SKM-1 treated with dmso at 0.1 percent for 144 hours (cell line): ENCODE measurements around the gene JSRP1.

Source experiments
- DNase-seq: peaks from one replicate; lab custom pipeline; 2025; ENCODE audit not compliant: unreplicated experiment; lab: John Stamatoyannopoulos, UW

JSRP1 gene

GRCh38 chr19:2247433-2248101 is 8.7 kb downstream of the JSRP1 start:
- DNase-seq: no peak

DNA sequence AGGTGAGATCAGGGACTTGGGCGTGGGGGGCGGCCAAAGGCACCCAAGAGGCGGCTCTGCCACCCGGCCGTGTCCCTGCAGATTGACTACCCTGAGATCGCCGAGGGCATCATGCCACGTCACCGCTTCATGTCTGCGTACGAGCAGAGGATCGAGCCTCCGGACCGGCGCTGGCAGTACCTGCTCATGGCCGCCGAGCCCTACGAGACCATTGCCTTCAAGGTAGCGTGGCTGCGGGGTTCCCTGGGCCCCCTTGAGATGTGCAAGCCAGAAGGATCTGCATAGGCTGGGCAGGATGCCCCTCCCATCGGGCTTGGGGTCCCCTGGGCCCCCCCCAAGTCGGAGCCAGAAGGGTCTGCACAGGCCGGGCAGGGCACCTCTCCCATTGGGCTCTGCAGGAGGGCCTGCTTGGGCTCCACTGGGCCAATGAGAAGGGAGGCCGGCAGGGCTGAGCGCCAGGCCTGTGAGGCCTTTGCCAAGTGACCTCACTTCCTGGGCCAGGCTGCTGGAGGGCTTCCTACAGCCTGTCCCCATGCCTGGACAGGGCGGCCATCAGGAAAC is 9.3 kb downstream of the JSRP1 start:
- DNase-seq: no peak

- no peak for DNase-seq
Observed at GRCh38 chr19:2246014-2246620, 10.1 kb downstream of the JSRP1 start.

GRCh38 chr19:2245273-2245672 is 10.9 kb downstream of the JSRP1 start:
- DNase-seq: no peak

DNA sequence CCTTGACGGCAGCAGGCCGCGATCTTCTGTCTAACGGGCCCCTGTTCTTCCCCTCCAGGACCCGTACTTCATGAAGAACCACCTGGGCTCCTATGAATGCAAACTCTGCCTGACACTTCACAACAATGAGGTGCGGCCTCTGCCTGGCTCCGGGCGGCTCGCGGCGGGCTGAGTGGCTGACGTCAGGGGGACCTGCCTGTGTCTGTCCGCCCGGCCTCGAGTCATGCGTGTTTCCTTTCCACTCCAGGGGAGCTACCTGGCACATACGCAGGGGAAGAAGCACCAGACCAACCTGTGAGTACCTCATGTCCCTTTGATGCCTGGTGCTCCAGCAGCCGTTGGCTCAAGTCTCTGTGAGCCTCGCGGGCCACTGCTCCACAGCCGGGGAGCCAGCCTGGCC is 11.7 kb downstream of the JSRP1 start:
- no peak for DNase-seq

DNA sequence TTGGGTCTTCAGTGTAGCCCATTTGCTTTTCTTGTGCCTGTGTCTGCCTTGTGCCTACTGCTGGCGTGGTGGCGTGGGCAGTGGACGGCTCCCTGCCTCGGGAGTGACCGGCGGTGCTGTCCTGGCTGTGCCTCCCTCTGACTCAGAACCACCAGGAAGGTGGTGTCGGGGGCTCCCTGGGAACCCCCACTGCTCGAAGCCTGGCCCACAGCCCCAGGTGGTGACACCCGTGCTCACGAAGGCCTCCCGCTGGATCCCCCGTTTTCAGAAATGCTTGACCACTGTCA is 12.1 kb downstream of the JSRP1 start:
- no peak for DNase-seq

DNA sequence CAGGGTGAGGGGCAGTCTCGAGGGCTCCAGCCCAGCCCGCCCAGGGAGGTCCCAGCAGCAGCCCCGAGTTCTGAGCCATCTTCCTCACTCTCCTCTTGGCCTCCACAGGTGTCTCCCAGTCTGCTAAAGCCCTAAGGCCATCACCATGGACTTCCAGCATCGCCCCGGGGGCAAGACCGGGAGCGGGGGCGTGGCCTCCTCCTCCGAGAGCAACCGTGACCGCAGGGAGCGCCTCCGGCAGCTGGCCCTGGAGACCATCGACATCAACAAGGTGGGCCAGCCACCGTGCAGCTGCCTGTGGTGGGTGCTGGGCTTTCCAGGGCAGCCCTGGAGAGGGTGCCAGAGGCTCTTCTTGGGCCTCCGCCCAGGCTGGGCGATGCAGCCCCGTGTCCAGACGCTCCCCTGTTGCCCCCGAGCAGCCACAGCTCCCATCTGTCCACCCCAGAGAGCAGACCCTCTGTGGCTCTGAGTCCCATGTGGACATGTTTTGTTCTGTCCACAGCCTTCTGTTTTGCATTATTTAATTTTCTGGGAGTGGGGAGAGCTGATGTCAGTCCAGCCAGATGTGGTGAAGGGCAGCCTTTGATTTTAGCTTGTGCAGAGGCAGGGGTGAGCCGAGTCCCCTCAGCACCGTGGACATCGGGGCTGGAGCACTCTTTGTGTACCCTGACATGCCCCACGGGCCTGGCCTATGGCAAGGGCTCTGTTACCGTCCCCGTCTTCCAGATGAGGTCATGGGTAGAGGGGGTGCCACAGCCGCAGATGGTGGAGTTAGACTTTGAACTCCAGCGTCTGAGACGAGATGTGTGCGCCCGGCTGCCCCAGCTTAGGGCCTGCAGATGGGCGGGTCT is 12.7 kb downstream of the JSRP1 start:
- no peak for DNase-seq

- no peak for DNase-seq
Observed at GRCh38 chr19:2242816-2243215, 13.4 kb downstream of the JSRP1 start.

GRCh38 chr19:2242092-2242537 is 14.1 kb downstream of the JSRP1 start:
- DNase-seq: no peak

DNA sequence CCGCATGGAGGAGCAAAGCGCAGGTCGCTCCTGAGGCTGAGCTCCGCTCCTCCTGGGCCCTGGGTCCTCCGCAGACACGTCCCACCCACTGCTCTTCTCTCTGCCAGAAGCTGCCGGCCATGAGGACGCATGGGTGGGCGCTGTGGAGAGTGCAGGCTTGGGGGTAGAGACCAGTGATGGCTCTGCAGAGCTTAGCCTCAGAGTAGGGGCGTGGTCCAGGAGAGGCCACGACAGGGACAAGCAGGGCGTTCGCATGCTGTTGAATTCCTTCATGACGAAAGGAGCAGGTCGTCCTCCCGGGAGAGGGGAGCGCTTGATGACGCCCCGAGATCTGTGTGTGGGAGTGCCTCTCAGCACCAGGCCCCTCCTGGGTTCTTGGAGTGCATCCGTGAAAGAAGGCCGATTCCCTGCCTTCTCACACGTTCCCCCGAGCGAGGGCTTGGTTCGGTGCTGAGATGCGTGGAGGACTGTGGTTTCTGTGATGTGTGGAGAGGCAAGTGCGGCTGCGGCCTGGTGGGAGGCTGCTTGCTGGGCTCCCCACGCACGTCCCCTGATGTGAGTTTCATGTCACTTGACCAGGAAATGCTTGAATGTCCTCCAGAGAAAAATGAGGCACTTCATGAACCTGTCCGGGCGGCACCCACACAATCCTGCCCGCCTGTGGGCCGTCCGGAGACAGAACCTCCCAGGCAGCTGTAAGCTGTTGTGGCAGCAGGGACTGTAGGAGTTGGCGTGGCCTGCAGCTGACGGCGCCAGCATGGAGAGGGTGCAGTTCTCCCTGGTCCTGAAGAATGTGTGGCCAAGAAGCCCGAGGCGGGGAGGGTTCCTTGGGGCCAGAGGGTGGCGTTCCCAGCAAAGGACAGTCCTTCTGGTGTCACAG is 15.1 kb downstream of the JSRP1 start:
- DNase-seq: no peak

- no peak for DNase-seq
Observed at GRCh38 chr19:2239771-2240770, 16.1 kb downstream of the JSRP1 start.

GRCh38 chr19:2239173-2239572 is 17.0 kb downstream of the JSRP1 start:
- no peak for DNase-seq

DNA sequence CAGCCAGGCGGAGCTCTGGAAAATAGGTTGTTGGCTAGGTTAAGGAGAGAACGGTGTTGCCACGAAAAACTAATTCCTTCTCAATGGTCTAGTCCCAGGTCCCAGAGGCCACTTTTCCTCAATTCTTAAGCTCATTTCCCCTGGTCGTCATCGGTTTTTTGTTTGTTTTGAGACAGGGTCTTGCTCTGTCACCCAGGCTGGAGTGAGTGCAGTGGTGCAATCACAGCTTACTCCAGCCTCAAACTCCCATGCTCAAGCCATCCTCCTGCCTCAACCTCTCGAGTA is 18.4 kb downstream of the JSRP1 start:
- DNase-seq: no peak

GRCh38 chr19:2237051-2237868 is 19.0 kb downstream of the JSRP1 start:
- DNase-seq: no peak

- DNase-seq: peak; percentile 98
Observed at GRCh38 chr19:2236314-2237050, 19.7 kb downstream of the JSRP1 start, which contains the start of the genes PLEKHJ1 and SF3A2. TSS of gene PLEKHJ1 (minus strand) at chr19:2236329. CDS start at chr19:2236248, 81 bp downstream. TSS of gene SF3A2 (plus strand) at chr19:2236824. CDS start at chr19:2243419, 6,595 bp downstream.

GRCh38 chr19:2236064-2236313 is 20.2 kb downstream of the JSRP1 start:
- no peak for DNase-seq

DNA sequence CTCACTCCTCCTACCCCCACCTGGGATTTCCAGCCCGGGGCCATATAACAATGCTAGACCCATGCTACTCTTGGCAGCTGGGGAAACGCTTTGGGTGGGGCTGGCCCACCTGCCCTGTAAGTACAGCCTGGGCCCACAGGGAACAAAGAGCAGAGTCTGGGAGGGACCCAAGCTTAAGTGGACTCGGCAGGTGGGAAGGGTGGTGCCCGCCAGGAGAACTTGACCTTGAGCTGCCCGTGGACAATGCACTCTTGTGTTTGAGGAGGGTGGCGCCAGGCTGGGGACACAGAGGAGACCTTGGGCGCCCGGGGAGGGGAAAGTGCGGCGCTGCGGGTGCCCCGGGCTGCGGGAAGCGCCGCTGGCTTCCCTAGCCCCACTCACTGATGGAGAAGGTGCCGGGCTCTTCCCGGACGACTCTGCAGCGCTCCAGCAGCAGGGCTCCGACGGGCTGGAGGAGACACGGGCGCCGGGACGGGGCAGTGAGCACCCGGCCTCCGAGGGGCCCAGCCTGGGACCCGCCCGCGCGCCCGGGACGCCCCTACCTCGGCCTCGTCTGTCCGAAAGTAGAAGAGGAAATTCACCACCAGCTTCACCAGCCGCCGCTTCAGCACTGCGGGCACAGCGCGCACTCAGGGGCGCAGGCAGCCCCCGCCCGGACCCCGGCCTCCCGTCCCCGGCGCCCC is 20.7 kb downstream of the JSRP1 start:
- no peak for DNase-seq

DNA sequence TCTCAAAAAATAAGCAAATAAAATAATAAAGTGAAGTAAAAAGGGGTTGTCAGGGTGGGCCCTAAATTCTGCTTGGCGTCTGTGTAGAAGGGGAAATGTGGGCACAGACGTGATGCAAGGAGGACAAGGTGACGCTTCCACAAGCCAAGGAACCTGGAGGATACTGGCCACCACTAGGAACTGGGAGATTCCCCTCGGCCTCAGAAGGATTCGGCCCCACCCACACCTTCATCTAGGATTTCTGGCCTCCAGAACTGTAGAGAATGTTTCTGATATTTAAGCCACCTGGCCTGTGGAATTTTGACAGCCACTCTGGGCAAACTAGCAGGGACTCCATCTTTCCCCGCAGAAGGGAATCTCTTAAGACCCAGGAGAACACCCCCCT is 21.2 kb downstream of the JSRP1 start:
- no peak for DNase-seq
